GM21381 (cell line): Measurements from ENCODE around the gene TMEM101.
"Not testable (repeated sequence)": the region's sequence is repeated elsewhere in the genome, so short reads cannot be mapped to it uniquely, and the experiment has no call there.

Experiments
- ATAC-seq: cut with Tn5 transposase; IDR thresholded peaks from one replicate; pipeline ENCODE4 v1.9.1; 2021; ENCODE audit warnings: mild to moderate bottlenecking, moderate library complexity; ENCODE audit not compliant: unreplicated experiment

The TMEM101 gene

GRCh38 chr17:43976963-43977837, 37.6 kb downstream of the TMEM101 start:
- ATAC-seq = no peak

- ATAC-seq = no peak
These were observed 38.9 kb downstream of the TMEM101 start for GRCh38 chr17:43975898-43976297.

GRCh38 chr17:43974382-43975266, 40.1 kb downstream of the TMEM101 start:
- no peak for ATAC-seq

GRCh38 chr17:43972444-43973212, 42.1 kb downstream of the TMEM101 start:
- not testable (repeated sequence) for ATAC-seq

- not testable (repeated sequence) for ATAC-seq
These were observed 43.3 kb downstream of the TMEM101 start for GRCh38 chr17:43971436-43971835.

- ATAC-seq = no peak
These were observed 44.4 kb downstream of the TMEM101 start for GRCh38 chr17:43970366-43970765.

- no peak for ATAC-seq
These were observed 47.4 kb downstream of the TMEM101 start for GRCh38 chr17:43967251-43967875.

GRCh38 chr17:43966276-43966675, 48.5 kb downstream of the TMEM101 start:
- ATAC-seq = no peak

- ATAC-seq = no peak
These were observed 52.3 kb downstream of the TMEM101 start for GRCh38 chr17:43962479-43962878.

GRCh38 chr17:43961954-43962353, 52.8 kb downstream of the TMEM101 start:
- no peak for ATAC-seq

GRCh38 chr17:43961292-43961691, 53.5 kb downstream of the TMEM101 start:
- ATAC-seq = not testable (repeated sequence)
